ENCODE measurements around the gene SWAP70. TPM values are rescaled to one million over a fixed set of nuclear protein-coding genes. Genes with fewer than 3 reads are reported as not detected.

Gene SWAP70
- total RNA-seq, 2 experiments from 2014 or later, result 8.2 to 9.5 TPM

GRCh38 chr11:9774109-9774508, 110.2 kb downstream of the SWAP70 start:
- no peaks in the 10 kb centered on the region for H3K4me1 Mint-ChIP-seq (ENCODE audit: low read depth)
- DNase-seq, result no peak
- peaks cover 9% of the 10 kb centered on the region for H3K36me3 Mint-ChIP-seq (ENCODE audit: low read depth)
- intact Hi-C loops (cut with micrococcal nuclease), result no loop called here
- CTCF ChIA-PET, result no interaction called here
- H3K4me3 Mint-ChIP-seq, result no peak overlapping the region
- no peaks in the 10 kb centered on the region for H3K27me3 Mint-ChIP-seq (ENCODE audit: low read depth)
- H3K9me3 Mint-ChIP-seq, result no peaks in the 10 kb centered on the region
- no peak overlapping the region for H3K27ac Mint-ChIP-seq

DNA sequence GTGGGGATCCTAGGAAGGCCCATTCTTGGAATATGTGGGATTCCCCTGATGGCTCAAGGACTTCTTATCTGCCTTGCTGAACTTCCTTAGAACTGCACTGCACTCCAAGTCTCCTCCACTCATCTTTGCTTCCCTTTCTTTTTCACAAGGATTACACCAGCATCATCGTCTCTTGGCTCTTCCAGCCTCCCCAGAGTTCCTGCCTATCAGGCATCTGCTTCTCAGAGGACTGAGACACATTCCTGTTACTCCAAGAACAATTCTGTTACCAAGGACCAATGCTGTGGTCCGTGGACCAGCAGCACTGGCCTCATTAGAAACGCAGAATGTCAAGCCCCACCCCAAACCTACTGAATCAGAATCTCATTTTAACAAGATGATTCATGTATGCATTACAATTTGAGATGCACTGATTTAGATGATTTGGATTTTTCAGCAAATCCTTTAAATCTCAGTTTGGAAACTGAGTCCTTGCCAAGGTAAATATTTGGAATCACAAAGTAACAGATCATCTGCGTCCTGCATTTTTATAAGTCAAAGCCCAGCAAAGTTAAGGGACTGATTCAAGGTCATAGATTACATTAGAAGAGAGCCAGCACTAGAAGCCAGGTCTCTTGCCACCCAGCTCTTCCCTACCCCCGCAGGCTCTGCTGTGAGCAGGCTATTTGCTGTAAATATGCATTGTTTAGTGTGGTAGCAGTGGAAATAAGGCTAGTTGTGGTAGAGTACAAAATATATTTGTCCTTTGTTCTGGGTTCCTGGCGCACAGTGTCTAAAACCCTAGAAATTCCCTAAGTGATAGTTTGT, 110.9 kb downstream of the SWAP70 start:
- Mint-ChIP-seq H3K27ac (no peak overlapping the region), H3K27me3 (ENCODE audit: low read depth) (no peaks in the 10 kb centered on the region), H3K36me3 (ENCODE audit: low read depth) (peaks cover 9% of the 10 kb centered on the region), H3K4me1 (ENCODE audit: low read depth) (no peaks in the 10 kb centered on the region), H3K9me3 (no peaks in the 10 kb centered on the region), H3K4me3 (no peak overlapping the region)
- no peak for DNase-seq
- intact Hi-C loops (cut with micrococcal nuclease), result no loop called here
- CTCF ChIA-PET, result interaction anchor here (0.6 kb wide), 1 partner anchor 433 kb away, joined by 3 read pairs; no protein-coding TSS in a partner anchor

DNA sequence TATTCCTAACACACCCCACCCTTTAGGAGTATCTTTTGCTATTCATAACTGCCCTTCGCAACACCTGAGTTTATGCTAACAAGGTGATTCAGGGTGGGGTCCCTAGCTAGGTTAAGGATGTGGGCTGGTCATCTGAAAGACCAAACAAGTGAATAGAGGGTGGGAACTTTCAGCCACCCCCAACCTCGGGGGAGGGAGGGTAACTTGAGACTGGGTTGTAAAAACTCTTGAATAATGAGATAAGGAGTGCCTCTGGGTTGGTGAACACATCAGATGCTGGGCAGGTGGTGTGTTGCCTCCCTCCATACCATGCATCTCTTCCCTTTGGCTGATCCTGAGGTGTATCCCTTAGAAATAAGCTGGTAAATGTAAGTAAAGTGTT, 111.5 kb downstream of the SWAP70 start:
- no peaks in the 10 kb centered on the region for H3K27me3 Mint-ChIP-seq (ENCODE audit: low read depth)
- H3K4me3 Mint-ChIP-seq, result no peak overlapping the region
- H3K9me3 Mint-ChIP-seq, result no peaks in the 10 kb centered on the region
- DNase-seq, result no peak
- CTCF ChIA-PET, result interaction anchor here (0.6 kb wide), 2 partner anchors 432 to 465 kb away, joined by 3 read pairs; no protein-coding TSS in a partner anchor
- intact Hi-C loops (cut with micrococcal nuclease), result no loop called here
- H3K4me1 Mint-ChIP-seq (ENCODE audit: low read depth), result no peaks in the 10 kb centered on the region
- H3K36me3 Mint-ChIP-seq (ENCODE audit: low read depth), result peaks cover 11% of the 10 kb centered on the region
- H3K27ac Mint-ChIP-seq, result no peak overlapping the region

GRCh38 chr11:9776203-9776602, 112.3 kb downstream of the SWAP70 start:
- DNase-seq, result no peak
- Mint-ChIP-seq H3K27me3 (ENCODE audit: low read depth) (no peaks in the 10 kb centered on the region), H3K4me3 (no peak overlapping the region), H3K27ac (no peak overlapping the region), H3K4me1 (ENCODE audit: low read depth) (no peaks in the 10 kb centered on the region), H3K9me3 (no peaks in the 10 kb centered on the region), H3K36me3 (ENCODE audit: low read depth) (peaks cover 13% of the 10 kb centered on the region)
- intact Hi-C loops (cut with micrococcal nuclease), result no loop called here
- CTCF ChIA-PET, result interaction anchor here (0.6 kb wide), 1 partner anchor 464 kb away, joined by 3 read pairs; no protein-coding TSS in a partner anchor

- Mint-ChIP-seq H3K36me3 (ENCODE audit: low read depth) (peaks cover 10% of the 10 kb centered on the region), H3K9me3 (no peaks in the 10 kb centered on the region), H3K27ac (no peak overlapping the region), H3K4me1 (ENCODE audit: low read depth) (no peaks in the 10 kb centered on the region), H3K27me3 (ENCODE audit: low read depth) (no peaks in the 10 kb centered on the region), H3K4me3 (no peak overlapping the region)
- CTCF ChIA-PET, result interaction anchor here (0.6 to 1.5 kb wide), 2 partner anchors 48 to 195 kb away, joined by 3 to 5 read pairs; no protein-coding TSS in a partner anchor
- no peak for DNase-seq
- intact Hi-C loops (cut with micrococcal nuclease), result no loop called here
Measured at GRCh38 chr11:9777066-9777465, 113.2 kb downstream of the SWAP70 start.

GRCh38 chr11:9777525-9777924, 113.6 kb downstream of the SWAP70 start:
- no peak for DNase-seq
- H3K4me1 Mint-ChIP-seq (ENCODE audit: low read depth), result no peaks in the 10 kb centered on the region
- CTCF ChIA-PET, result interaction anchor here (1.5 kb wide), 1 partner anchor 195 kb away, joined by 5 read pairs; no protein-coding TSS in a partner anchor
- no peak overlapping the region for H3K27ac Mint-ChIP-seq
- no peak overlapping the region for H3K4me3 Mint-ChIP-seq
- intact Hi-C loops (cut with micrococcal nuclease), result no loop called here
- peaks cover 10% of the 10 kb centered on the region for H3K36me3 Mint-ChIP-seq (ENCODE audit: low read depth)
- no peaks in the 10 kb centered on the region for H3K27me3 Mint-ChIP-seq (ENCODE audit: low read depth)
- no peaks in the 10 kb centered on the region for H3K9me3 Mint-ChIP-seq

DNA sequence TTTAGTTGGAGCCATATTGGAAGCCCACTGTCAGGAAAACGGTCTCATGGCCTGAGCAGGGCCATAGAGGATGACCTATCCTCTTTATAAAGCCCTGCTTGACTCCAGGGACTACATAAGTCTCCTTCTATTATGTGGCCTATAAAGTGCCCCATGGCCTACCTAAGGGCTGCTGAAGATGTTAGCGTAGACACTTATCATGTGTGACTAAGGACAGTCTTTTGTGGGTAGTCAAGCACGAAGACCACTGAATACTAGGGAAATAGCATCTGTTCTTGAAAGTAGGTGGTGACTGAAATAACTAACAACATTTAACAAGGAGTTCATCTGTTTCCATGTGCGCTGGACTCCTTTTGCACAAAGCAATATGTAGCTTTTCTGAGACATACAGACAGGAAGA, 117.1 kb downstream of the SWAP70 start:
- H3K4me3 Mint-ChIP-seq, result no peak overlapping the region
- H3K27ac Mint-ChIP-seq, result no peak overlapping the region
- CTCF ChIA-PET, result interaction anchor here (0.6 kb wide), 1 partner anchor 246 kb away, joined by 3 read pairs; no protein-coding TSS in a partner anchor
- intact Hi-C loops (cut with micrococcal nuclease), result no loop called here
- H3K36me3 Mint-ChIP-seq (ENCODE audit: low read depth), result peaks cover 7% of the 10 kb centered on the region
- H3K27me3 Mint-ChIP-seq (ENCODE audit: low read depth), result no peaks in the 10 kb centered on the region
- no peaks in the 10 kb centered on the region for H3K4me1 Mint-ChIP-seq (ENCODE audit: low read depth)
- no peak for DNase-seq
- H3K9me3 Mint-ChIP-seq, result no peaks in the 10 kb centered on the region

GRCh38 chr11:9783986-9784385, 120.1 kb downstream of the SWAP70 start:
- intact Hi-C loops (cut with micrococcal nuclease), result no loop called here
- no peak overlapping the region for H3K27ac Mint-ChIP-seq
- CTCF ChIA-PET, result no interaction called here

GRCh38 chr11:9784602-9785315, 120.9 kb downstream of the SWAP70 start:
- no peaks in the 10 kb centered on the region for H3K4me1 Mint-ChIP-seq (ENCODE audit: low read depth)
- H3K36me3 Mint-ChIP-seq (ENCODE audit: low read depth), result peaks cover 10% of the 10 kb centered on the region

More at GRCh38 chr11:9783986-9784385, 120.1 kb downstream of the SWAP70 start:
- no peaks in the 10 kb centered on the region for H3K4me1 Mint-ChIP-seq (ENCODE audit: low read depth)
- H3K4me3 Mint-ChIP-seq, result no peak overlapping the region
- H3K27me3 Mint-ChIP-seq (ENCODE audit: low read depth), result no peaks in the 10 kb centered on the region
- H3K36me3 Mint-ChIP-seq (ENCODE audit: low read depth), result peaks cover 10% of the 10 kb centered on the region
- no peak for DNase-seq
- H3K9me3 Mint-ChIP-seq, result no peaks in the 10 kb centered on the region

DNA sequence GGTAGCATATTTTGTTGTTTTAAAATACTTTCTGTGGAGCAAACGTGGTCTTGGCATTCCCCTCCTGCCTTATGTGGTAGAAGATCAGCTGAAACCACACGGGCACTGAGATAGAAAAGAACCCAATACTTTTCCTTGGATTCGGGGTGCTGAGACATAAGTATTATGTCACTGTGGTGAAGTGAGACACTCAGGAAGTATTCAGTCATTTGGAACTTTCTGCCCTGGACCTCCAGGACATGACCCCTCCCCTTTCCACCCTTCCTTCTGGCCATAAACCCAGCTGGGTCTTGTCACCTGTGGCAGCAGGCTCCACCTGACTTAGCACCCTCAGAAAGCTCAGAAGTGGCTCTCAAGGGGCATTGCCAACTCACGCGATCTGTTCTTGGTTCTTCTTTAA, 123.4 kb downstream of the SWAP70 start:
- H3K4me3 Mint-ChIP-seq, result no peak overlapping the region
- H3K36me3 Mint-ChIP-seq (ENCODE audit: low read depth), result peaks cover 6% of the 10 kb centered on the region
- intact Hi-C loops (cut with micrococcal nuclease), result no loop called here
- H3K4me1 Mint-ChIP-seq (ENCODE audit: low read depth), result no peaks in the 10 kb centered on the region
- no peak overlapping the region for H3K27ac Mint-ChIP-seq
- DNase-seq, result no peak
- H3K27me3 Mint-ChIP-seq (ENCODE audit: low read depth), result no peaks in the 10 kb centered on the region
- no peaks in the 10 kb centered on the region for H3K9me3 Mint-ChIP-seq
- CTCF ChIA-PET, result no interaction called here

More at GRCh38 chr11:9784602-9785315, 120.9 kb downstream of the SWAP70 start:
- no peaks in the 10 kb centered on the region for H3K27me3 Mint-ChIP-seq (ENCODE audit: low read depth)
- no peak overlapping the region for H3K27ac Mint-ChIP-seq
- intact Hi-C loops (cut with micrococcal nuclease), result no loop called here
- CTCF ChIA-PET, result no interaction called here
- no peaks in the 10 kb centered on the region for H3K9me3 Mint-ChIP-seq
- DNase-seq, result no peak
- H3K4me3 Mint-ChIP-seq, result no peak overlapping the region

- Mint-ChIP-seq H3K27me3 (ENCODE audit: low read depth) (no peaks in the 10 kb centered on the region), H3K4me1 (ENCODE audit: low read depth) (no peaks in the 10 kb centered on the region), H3K27ac (no peak overlapping the region), H3K9me3 (no peaks in the 10 kb centered on the region), H3K4me3 (no peak overlapping the region), H3K36me3 (ENCODE audit: low read depth) (peaks cover 6% of the 10 kb centered on the region)
- DNase-seq, result no peak
- CTCF ChIA-PET, result interaction anchor here (0.5 kb wide), 1 partner anchor 121 kb away, joined by 4 read pairs; no protein-coding TSS in a partner anchor
- intact Hi-C loops (cut with micrococcal nuclease), result no loop called here
Measured at GRCh38 chr11:9787981-9788521, 124.2 kb downstream of the SWAP70 start.

DNA sequence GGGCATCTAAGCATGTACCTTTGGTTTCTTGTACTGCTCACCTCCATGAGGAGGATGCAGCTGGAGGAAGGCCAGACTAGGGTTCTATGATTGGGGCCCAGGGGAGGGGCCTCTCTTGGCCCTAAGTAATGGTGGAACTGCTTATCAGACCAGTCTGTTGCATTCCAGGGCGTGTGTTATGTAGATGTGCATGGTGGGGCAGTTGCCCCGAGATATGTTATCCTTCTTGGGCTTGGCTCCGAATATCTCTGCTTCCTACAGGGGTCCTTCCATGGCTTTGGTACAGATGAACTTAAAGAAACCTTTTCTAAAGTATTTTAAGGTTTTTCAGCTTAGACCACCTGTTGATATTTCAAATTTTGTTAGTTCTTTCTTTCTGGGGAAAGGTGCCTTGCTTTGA, 126.0 kb downstream of the SWAP70 start:
- Mint-ChIP-seq H3K27ac (no peak overlapping the region), H3K27me3 (ENCODE audit: low read depth) (no peaks in the 10 kb centered on the region), H3K9me3 (no peaks in the 10 kb centered on the region), H3K4me3 (no peak overlapping the region), H3K4me1 (ENCODE audit: low read depth) (no peaks in the 10 kb centered on the region), H3K36me3 (ENCODE audit: low read depth) (peaks cover 6% of the 10 kb centered on the region)
- intact Hi-C loops (cut with micrococcal nuclease), result no loop called here
- CTCF ChIA-PET, result no interaction called here
- no peak for DNase-seq

All from activated naive CD4-positive, alpha-beta T cell treated with anti-CD3 and anti-CD28 coated beads for 36 hours (primary cell).